Activated T-helper 1 cell treated with Interleukin-2 at 50 U/mL for 16 hours (primary cell): ENCODE results near the gene GATD1.
A peak's percentile ranks its signal among the peaks of the same experiment; 100 is the strongest.

ENCODE experiments used
- DNase-seq: peaks from one replicate; pipeline ENCODE4 v3.0.0-alpha.2; 2020; ENCODE audit warnings: low read depth

The GATD1 gene

GRCh38 chr11:778976-779954, 2.0 kb upstream of the GATD1 start:
- DNase-seq = no peak

DNA sequence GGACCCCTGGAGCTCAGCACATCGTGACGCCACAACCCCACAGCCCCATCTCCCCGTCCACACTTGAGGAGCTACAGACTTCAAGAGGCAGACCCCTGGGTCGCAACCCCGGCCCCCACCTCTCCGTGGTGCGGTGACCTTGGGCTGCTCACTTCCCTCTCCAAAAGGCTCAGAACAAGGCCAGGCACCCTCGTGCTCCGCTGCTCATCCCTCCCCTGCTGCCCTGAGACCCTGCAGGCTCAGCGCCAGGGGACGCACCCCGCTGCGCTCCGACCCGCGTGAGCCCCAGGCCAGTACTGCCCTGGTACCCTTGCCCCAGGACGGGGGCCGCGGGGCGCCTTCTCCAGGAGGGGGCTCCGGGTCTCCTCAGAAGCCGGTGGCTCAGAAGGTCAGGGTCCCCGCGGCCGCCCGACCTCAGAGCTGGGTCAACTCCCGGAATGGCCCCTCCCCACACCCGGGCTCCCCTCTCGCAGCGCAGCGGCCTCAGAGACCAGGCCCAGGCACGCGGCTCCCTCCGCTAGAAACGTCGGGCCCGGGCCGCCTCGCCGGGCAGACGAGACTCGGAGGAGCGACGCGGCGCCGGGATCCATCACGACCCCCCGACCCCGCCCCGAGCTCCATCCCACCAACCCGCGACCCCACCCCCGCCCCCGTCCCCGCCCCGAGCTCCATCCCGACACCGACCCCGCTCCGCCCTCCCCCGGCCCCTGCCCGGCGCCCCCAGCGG, 563 bp downstream of the GATD1 start:
- DNase-seq = no peak

GRCh38 chr11:776263-776560, 1.1 kb downstream of the GATD1 start:
- no peak for DNase-seq

DNA sequence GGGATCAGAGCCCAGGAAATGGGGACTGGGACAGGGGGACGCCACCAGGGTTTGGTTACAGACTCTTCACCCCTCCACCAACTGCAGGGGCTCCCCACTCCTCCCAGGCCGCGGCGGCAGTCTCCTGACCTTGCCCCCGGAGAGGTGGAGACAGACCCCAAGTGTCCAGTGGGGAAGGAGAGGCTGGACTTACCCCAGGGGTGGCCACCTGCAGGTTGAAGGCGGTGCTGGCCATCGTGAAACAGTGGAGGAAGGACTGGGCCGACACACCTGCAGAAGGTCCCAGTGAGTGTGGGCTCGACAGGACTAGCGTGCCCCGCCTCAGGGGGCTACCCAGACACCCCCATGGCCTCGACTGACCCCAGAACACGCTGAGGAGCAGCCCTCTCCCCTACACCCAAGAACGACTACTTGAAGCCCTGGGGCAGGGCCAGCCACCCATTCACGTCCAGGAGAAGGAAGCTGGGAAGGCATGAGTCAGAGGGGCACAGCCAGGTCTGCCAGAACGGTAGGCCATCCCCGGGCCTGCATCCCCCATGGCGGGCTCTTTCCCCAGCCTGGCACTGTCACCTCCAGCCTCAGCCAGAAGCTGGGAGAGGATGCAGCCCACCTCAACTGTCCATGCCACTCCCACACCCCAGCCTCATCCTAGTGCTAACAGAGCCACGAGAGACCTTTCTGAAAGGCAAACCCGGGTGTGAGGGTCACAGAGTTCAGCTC, 2.3 kb downstream of the GATD1 start:
- DNase-seq = no peak

DNA sequence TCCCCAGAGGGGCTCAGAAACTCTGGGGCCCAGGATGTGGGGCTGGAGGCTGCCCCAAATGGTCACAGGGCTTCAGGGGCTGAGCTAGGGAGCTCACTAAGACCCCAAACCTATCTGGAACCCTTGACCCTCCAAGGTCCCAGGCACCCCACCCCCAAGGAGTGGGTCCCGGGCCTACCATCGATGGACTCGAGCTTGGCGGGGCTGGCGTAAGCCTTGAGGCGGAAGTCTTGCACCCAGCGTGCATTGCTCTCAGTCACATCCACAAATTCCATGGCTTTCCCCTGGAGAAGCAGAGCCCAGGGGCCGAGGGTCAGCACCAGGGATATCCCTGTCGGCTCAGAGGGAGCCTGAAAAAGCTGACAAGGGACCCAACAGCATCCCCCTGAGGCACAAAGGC, 3.5 kb downstream of the GATD1 start:
- DNase-seq = no peak

GRCh38 chr11:773425-773824, 3.9 kb downstream of the GATD1 start:
- no peak for DNase-seq

- no peak for DNase-seq
Measured at GRCh38 chr11:772429-773390, 4.6 kb downstream of the GATD1 start.

DNA sequence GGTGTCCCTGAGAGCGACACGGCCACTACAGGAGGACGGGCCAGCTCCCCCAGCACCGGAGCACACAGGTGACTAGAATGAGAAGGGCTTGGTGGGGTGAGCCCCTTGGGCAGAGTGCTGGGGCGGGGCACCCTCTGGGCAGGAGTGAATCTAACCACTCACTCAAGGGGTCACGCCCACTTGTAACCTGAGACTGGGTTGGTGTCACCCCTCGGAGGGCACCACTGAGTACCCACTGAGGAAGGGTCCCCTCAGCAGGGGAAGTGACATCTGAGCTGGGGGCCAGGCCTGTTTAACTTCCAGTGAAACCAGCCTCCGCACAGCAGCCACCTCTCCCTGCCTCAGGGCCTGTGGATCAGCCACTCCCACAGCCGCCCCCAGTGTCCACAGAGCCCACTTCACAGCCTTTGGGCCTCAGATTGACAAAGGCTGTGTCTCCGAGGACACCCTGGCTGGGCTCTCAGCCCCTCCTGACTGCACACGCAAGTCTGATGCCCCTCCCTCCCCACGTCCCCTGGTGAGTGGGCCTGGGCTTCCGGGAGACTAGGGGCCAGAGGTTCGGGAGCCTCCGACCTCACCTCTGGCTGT, 5.6 kb downstream of the GATD1 start:
- no peak for DNase-seq

DNA sequence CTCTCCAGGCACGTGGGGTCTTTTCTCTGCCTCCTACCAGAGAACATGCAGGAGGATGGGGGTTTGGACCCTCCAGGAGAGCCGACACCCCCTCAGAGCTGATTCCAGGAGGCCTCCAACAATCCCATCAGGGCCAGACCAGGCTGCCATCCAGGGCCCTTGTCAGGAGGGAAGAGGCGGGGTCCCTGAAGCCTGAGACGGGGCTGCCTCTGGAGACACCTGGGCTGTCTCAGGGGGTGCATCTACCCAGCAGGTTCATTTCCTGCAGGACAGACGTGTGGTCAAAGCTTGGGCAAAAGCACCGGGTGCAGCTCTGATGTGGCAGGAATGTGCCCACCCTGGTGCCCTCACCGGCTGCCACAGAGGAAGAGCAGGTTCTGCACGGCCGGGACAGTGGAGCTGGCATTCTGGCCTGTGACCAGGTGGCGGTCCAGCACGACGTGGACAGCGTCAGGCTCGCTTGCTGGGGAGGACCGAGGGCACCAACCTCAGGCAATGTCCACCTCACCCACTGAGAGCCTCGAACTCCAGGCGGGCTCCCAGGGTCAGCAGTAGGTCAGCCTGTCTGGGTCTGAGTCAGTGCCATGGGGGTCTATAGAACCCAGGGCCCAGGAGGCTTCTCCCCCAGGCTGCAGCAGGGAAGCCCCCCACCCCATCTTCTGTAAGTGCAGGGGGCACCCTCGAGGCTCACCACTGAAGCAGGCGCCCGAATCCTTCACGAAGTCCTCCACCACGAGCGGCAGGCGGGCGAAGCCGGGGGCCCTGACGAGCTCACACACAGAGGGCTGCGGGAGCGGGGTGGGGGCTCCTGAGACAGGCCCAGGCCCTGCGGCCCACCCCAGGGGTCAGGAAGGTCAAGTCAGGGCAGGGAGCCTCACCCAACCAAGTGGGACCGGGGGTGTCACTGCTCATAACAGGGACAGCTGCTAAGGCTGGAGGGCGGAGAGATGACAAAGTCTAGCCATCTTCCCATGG, 6.4 kb downstream of the GATD1 start:
- no peak for DNase-seq

GRCh38 chr11:769887-770641, 7.2 kb downstream of the GATD1 start:
- no peak for DNase-seq

DNA sequence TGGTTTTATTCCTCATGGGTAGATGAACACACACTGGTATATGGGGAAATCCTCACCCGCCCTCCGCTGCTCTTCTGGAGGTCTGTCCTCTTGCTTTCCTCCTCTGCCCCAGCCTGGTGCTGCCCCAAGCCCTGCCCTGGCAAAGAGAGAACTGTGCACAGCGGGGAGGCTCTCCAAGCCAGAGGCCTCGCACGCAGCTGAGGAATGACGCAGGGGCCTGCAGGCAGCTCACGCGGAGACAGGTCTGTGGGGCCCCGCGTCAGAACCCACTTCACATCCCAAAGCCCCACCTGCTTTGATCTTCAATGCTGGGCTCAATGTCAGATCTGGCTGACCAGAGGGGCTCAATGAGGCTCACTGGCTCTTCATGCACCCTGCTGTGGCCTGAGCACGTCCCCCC, 10.0 kb downstream of the GATD1 start:
- no peak for DNase-seq

- no peak for DNase-seq
Measured at GRCh38 chr11:766936-767210, 10.4 kb downstream of the GATD1 start.

GRCh38 chr11:766106-766935, 11.0 kb downstream of the GATD1 start:
- DNase-seq = no peak

DNA sequence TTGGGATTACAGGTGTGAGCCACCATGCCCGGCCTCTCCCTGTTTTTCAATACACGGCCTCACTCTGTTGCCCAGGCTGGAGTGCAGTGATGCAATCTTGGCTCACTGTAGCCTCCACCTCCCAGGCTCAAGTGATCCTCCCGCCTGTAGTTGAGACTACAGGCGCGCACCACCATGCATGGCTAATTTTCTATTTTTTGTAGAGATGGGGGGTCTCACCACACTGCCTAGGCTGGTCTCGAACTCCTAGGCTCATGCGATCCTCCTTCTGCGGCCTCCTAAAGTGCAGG, 11.5 kb downstream of the GATD1 start:
- DNase-seq = no peak

DNA sequence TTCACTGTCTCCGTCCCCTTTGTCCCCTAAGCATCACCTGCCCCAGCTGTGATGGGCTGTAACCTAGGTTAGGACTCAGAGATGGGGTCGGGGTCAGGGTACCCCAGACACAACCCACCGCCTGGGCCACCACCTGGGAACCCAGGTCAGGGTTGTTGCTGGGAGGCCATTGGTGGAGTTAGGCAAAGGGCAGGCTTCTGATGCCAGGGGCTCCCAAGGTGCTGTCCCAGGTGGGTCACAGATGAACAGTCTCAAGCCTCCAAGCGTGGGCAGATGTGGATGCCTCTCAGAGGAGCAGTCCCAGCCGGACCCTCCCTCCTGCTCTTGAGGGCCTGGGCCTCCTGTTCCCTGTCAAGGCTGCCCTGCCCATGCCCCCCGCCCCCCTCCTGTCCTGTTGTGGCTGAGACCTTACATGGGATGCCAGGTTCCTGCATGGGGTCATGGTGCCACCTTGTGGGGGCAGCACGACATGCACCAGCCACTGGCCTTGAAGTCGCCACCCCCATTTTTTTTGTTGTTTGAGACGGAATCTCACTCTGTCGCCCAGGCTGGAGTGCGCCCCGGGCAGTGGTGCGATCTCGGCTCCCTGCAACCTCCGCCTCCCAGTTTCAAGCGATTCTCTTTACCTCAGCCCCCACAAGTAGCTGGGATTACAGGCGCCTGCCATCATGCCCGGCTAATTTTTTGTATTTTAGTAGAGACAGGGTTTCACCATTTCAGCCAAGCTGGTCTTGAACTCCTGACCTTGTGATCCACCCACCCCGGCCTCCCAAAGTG, 12.1 kb downstream of the GATD1 start:
- DNase-seq = peak; percentile 47

DNA sequence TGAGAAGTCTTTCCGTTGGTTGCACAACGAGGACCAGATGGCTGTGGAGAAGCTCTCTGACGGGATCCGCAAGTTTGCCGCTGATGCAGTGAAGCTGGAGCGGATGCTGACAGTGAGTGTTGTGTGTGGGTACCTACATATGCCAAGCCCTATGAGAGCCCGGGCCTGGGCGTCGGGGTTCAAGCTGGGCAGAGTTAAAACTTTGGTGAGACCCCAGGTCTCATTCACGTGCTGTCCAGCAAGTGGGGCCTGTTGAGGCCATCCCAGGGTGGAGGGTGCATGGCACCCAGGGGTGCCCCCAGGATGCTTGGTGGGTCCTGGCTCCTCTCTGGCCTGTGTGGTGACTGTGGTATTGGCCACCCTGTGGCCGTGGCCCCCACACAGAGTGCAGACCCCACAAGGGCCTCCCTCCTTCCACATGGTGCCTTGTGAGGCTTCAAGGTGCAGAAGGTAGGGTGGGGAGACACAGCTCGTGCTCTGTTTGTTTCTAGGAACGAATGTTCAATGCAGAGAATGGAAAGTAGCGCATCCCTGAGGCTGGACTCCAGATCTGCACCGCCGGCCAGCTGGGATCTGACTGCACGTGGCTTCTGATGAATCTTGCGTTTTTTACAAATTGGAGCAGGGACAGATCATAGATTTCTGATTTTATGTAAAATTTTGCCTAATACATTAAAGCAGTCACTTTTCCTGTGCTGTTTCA, 12.8 kb downstream of the GATD1 start:
- no peak for DNase-seq

DNA sequence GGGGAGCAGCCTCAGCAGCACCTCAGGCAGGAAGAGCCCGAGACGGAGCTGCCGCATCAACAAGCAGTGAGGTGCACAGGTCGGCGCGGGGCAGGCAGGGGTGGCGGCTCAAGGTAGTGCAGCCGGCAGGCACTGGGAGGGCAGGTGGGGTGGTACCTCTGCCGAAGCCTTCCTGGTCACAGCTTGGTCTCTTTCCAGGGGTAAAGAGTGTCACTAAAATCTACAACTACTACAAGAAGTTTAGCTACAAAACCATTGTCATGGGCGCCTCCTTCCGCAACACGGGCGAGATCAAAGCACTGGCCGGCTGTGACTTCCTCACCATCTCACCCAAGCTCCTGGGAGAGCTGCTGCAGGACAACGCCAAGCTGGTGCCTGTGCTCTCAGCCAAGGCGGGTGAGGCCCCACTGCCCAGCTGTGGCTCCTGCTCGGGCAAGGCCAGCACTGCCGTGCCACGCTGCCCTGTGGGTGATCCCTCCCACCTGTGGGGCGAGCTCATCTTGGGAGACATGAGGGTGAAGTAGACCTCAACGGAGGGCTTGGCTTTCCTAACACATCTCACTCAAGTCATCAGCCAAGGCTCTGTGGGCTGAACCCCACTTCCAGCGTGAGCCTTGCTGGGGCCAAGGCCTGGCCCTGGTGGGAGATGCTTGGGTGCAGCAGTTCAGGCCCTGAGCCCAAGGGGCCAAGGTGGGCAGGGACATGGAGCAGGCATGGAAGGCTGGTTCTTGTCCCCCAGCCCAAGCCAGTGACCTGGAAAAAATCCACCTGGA, 13.6 kb downstream of the GATD1 start:
- DNase-seq = no peak
